GM12878 (cell line): Measurements from ENCODE around the gene CNR2. TPM values are rescaled to one million over a fixed set of nuclear protein-coding genes. Genes with fewer than 3 reads are reported as not detected.

Experiments used
- IKZF2 ChIP-seq, 2 experiments: fragments of 450-650 bp; IDR thresholded peaks; 2 replicates each; pipeline ENCODE4 v1.6.1; 2017; ENCODE audit warnings: mild to moderate bottlenecking in 2 of 2, moderate library complexity in 2 of 2
- JUND ChIP-seq: IDR thresholded peaks from 2 replicates; pipeline ENCODE4 v1.6.1; 2012; ENCODE audit warnings: low read depth, mild to moderate bottlenecking, low read length, improper control_type of control experiment, moderate library complexity
- NFIC ChIP-seq: IDR thresholded peaks from 2 replicates; pipeline ENCODE4 v1.6.1; 2012; ENCODE audit warnings: low read depth, mild to moderate bottlenecking, inconsistent platforms, low read length, moderate library complexity
- PBX3 ChIP-seq: IDR thresholded peaks from 2 replicates; pipeline ENCODE4 v1.6.1; 2011; ENCODE audit warnings: mild to moderate bottlenecking, low read depth, low read length, moderate library complexity; ENCODE audit not compliant: insufficient replicate concordance
- SKIL ChIP-seq: fragments of 450-650 bp; IDR thresholded peaks from 2 replicates; pipeline ENCODE4 v1.6.1; 2017; ENCODE audit warnings: mild to moderate bottlenecking, low read depth, inconsistent platforms; ENCODE audit not compliant: poor library complexity, severe bottlenecking
- ZBTB40 ChIP-seq: fragments of 450-650 bp; IDR thresholded peaks from 2 replicates; pipeline ENCODE4 v1.6.1; 2016; ENCODE audit warnings: mild to moderate bottlenecking, moderate library complexity, borderline replicate concordance
- polyA plus RNA-seq, 11 experiments: library from polyadenylated mRNA; depleted of rRNA in 4 of 11; unstranded in 6 of 11; stranded (reverse) in 5 of 11; fragments of >200 nt; fragmentation: Nextera tagmentation in 4 of 11; fragmentation: Illumina TruSeq in 1 of 11; extraction: Ambion mirVana in 4 of 11; extraction: Trizol in 1 of 11; gene quantifications; 1 replicate in 1 of 11; 2 replicates in 10 of 11; pipeline versions ENCODE4 v1.2.1 to v1.2.3, GENCODE V29; 2011 to 2016; ENCODE audit warnings: inconsistent platforms in 2 of 11, missing spikeins in 2 of 11, low read depth in 1 of 11
- total RNA-seq, 4 experiments: library from RNA; depleted of rRNA in 3 of 4; stranded (reverse); fragments of >200 nt in 3 of 4; fragmentation: Illumina TruSeq in 1 of 4; extraction: Trizol in 1 of 4; gene quantifications; 2 replicates each; pipeline versions ENCODE4 v1.2.1 to v1.2.3, GENCODE V29; 2013 to 2021

CNR2 gene
- total and polyA plus RNA-seq, 10 of the 15 experiments (the other 5 are each of a cell fraction or from before 2014, with no cell fraction given), result 0.46 to 19.8 (median 12.2) TPM

- TF ChIP-seq ZBTB40 (0 out of 2 replicates have a peak, but pooled peaks have one; percentile 18), PBX3 (no peak), JUND (no peak), NFIC (no peak), IKZF2 (IDR thresholded peaks at IDR 0.05) (peak in 1 of 2 experiments; percentile 49; a peak in 2 of 4 replicates), SKIL (peak; percentile 17)
- TF ChIP-seq, all 136 proteins: peak for 11
Observed at GRCh38 chr1:23960291-23961020, 47.3 kb upstream of the CNR2 start (continued).
